HepG2 (cell line): ENCODE results near the gene HSDL1. TPM values are rescaled to one million over a fixed set of nuclear protein-coding genes. Genes with fewer than 3 reads are reported as not detected.

ENCODE experiments used
- ATF3 ChIP-seq: sonication (generic); formaldehyde crosslinking; IDR thresholded peaks from 2 replicates; pipeline ENCODE4 v1.4.0; 2020; ENCODE audit warnings: missing genetic modification reagents
- BHLHE40 ChIP-seq: IDR thresholded peaks from 2 replicates; pipeline ENCODE4 v1.6.1; 2011; ENCODE audit warnings: low read length, improper control_type of control experiment
- FOSL2 ChIP-seq: sonication (generic); formaldehyde crosslinking; IDR thresholded peaks from 2 replicates; pipeline ENCODE4 v1.4.0; 2020; ENCODE audit warnings: missing genetic modification reagents
- GATAD1 ChIP-seq: IDR thresholded peaks from 2 replicates; pipeline ENCODE4 v1.6.1; 2016; ENCODE audit warnings: missing genetic modification reagents, missing compliant biosample characterization
- HHEX ChIP-seq: IDR thresholded peaks from 2 replicates; pipeline ENCODE4 v1.6.1; 2016; ENCODE audit warnings: control low read depth
- KIAA2018 ChIP-seq: sonication (generic); formaldehyde crosslinking; IDR thresholded peaks from 2 replicates; pipeline ENCODE4 v1.5.0; 2020; ENCODE audit warnings: mild to moderate bottlenecking, missing genetic modification reagents, borderline replicate concordance
- MATR3 ChIP-seq: sonication (generic); formaldehyde crosslinking; IDR thresholded peaks from 2 replicates; pipeline ENCODE4 v1.4.0; 2020; ENCODE audit warnings: missing genetic modification reagents
- RBFOX2 ChIP-seq: fragments of 200-400 bp; formaldehyde crosslinking; IDR thresholded peaks from 2 replicates; pipeline ENCODE4 v1.6.1; 2017; ENCODE audit warnings: low read depth, mild to moderate bottlenecking, low read length
- SMYD3 ChIP-seq: sonication (generic); formaldehyde crosslinking; IDR thresholded peaks from 2 replicates; pipeline ENCODE4 v1.8.1; 2023; ENCODE audit warnings: mild to moderate bottlenecking, missing genetic modification reagents
- SP4 ChIP-seq: sonication (generic); formaldehyde crosslinking; IDR thresholded peaks from 2 replicates; pipeline ENCODE4 v1.8.1; 2023; ENCODE audit warnings: mild to moderate bottlenecking, missing genetic modification reagents
- SRY ChIP-seq: sonication (generic); formaldehyde crosslinking; IDR thresholded peaks from 2 replicates; pipeline ENCODE4 v1.8.0; 2022; ENCODE audit warnings: mild to moderate bottlenecking, missing genetic modification reagents
- ZNF12 ChIP-seq: sonication (generic); formaldehyde crosslinking; IDR thresholded peaks from 2 replicates; pipeline ENCODE4 v1.5.0; 2020; ENCODE audit warnings: missing genetic modification reagents
- ZNF484 ChIP-seq: sonication (generic); formaldehyde crosslinking; IDR thresholded peaks from 2 replicates; pipeline ENCODE4 v1.5.1; 2020; ENCODE audit warnings: mild to moderate bottlenecking, low read depth, missing genetic modification reagents, borderline replicate concordance
- ZNF549 ChIP-seq: sonication (generic); formaldehyde crosslinking; IDR thresholded peaks from 2 replicates; pipeline ENCODE4 v1.5.0; 2020; ENCODE audit warnings: missing genetic modification reagents
- ZNF781 ChIP-seq: sonication (generic); formaldehyde crosslinking; IDR thresholded peaks from 2 replicates; pipeline ENCODE4 v1.5.1; 2020; ENCODE audit warnings: borderline replicate concordance, mild to moderate bottlenecking, missing genetic modification reagents; ENCODE audit errors: not compliant biosample characterization
- polyA plus RNA-seq, 8 experiments: library from polyadenylated mRNA; depleted of rRNA in 3 of 8; stranded (reverse) in 7 of 8; unstranded in 1 of 8; fragments of >200 nt; fragmentation: Illumina TruSeq in 4 of 8; extraction: Trizol in 4 of 8; gene quantifications; 2 replicates each; pipeline versions ENCODE4 v1.2.1 to v1.2.3, GENCODE V29; 2011 to 2016; ENCODE audit warnings: low read depth in 4 of 8, missing spikeins in 1 of 8, mixed read lengths in 1 of 8; ENCODE audit not compliant: insufficient read depth in 1 of 8
- total RNA-seq, 5 experiments: library from RNA; depleted of rRNA; stranded (reverse); fragments of >200 nt; fragmentation: Illumina TruSeq; extraction: Trizol; gene quantifications; 2 replicates each; pipeline ENCODE4 v1.2.3, GENCODE V29; 2016; ENCODE audit warnings: low read depth in 1 of 5
- TF ChIP-seq, protein P1 (sequence below): IDR thresholded peaks from 2 replicates; pipeline ENCODE4 v1.6.1; 2016; ENCODE audit warnings: low read depth, missing genetic modification reagents, missing compliant biosample characterization

HSDL1 gene
- total and polyA plus RNA-seq, 2 of the 13 experiments (the other 11 are each of a cell fraction or from before 2014, with no cell fraction given), result 49.2 to 49.7 TPM

- TF ChIP-seq, protein P1, sequence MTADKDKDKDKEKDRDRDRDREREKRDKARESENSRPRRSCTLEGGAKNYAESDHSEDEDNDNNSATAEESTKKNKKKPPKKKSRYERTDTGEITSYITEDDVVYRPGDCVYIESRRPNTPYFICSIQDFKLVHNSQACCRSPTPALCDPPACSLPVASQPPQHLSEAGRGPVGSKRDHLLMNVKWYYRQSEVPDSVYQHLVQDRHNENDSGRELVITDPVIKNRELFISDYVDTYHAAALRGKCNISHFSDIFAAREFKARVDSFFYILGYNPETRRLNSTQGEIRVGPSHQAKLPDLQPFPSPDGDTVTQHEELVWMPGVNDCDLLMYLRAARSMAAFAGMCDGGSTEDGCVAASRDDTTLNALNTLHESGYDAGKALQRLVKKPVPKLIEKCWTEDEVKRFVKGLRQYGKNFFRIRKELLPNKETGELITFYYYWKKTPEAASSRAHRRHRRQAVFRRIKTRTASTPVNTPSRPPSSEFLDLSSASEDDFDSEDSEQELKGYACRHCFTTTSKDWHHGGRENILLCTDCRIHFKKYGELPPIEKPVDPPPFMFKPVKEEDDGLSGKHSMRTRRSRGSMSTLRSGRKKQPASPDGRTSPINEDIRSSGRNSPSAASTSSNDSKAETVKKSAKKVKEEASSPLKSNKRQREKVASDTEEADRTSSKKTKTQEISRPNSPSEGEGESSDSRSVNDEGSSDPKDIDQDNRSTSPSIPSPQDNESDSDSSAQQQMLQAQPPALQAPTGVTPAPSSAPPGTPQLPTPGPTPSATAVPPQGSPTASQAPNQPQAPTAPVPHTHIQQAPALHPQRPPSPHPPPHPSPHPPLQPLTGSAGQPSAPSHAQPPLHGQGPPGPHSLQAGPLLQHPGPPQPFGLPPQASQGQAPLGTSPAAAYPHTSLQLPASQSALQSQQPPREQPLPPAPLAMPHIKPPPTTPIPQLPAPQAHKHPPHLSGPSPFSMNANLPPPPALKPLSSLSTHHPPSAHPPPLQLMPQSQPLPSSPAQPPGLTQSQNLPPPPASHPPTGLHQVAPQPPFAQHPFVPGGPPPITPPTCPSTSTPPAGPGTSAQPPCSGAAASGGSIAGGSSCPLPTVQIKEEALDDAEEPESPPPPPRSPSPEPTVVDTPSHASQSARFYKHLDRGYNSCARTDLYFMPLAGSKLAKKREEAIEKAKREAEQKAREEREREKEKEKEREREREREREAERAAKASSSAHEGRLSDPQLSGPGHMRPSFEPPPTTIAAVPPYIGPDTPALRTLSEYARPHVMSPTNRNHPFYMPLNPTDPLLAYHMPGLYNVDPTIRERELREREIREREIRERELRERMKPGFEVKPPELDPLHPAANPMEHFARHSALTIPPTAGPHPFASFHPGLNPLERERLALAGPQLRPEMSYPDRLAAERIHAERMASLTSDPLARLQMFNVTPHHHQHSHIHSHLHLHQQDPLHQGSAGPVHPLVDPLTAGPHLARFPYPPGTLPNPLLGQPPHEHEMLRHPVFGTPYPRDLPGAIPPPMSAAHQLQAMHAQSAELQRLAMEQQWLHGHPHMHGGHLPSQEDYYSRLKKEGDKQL (CRISPR knock-in tag), result no peak
- TF ChIP-seq HHEX (CRISPR knock-in tag) (no peak), ZNF12 (CRISPR knock-in tag) (no peak), GATAD1 (CRISPR knock-in tag) (peak; percentile 48; the same call in 1 of the 2 replicates), ZNF549 (no peak), ZNF484 (CRISPR knock-in tag) (no peak), KIAA2018 (CRISPR knock-in tag) (no peak), RBFOX2 (peak; percentile 75), ZNF781 (no peak), SRY (no peak), ATF3 (no peak; the same call in 1 of the 2 replicates), MATR3 (CRISPR knock-in tag) (no peak), SMYD3 (no peak), BHLHE40 (peak; percentile 98), FOSL2 (CRISPR knock-in tag) (no peak), SP4 (CRISPR knock-in tag) (peak; percentile 74; the same call in 1 of the 2 replicates)
Observed at GRCh38 chr16:84144859-84145639, at the start of gene HSDL1, which contains the start of gene DNAAF1 (continued).
